Epithelial cell of esophagus (primary cell): ENCODE data around the gene ST3GAL5.

Experiments used
- DNase-seq: peaks from one replicate; pipeline ENCODE4 v3.0.0; 2010; ENCODE audit warnings: low read depth
- H3K4me3 ChIP-seq: 2 replicates; pipeline ENCODE4 v1.5.1; 2011; ENCODE audit warnings: mild to moderate bottlenecking, low read length, control low read depth
- CTCF ChIP-seq: IDR thresholded peaks from 2 replicates; pipeline ENCODE4 v1.5.1; 2011; ENCODE audit warnings: low read depth, mild to moderate bottlenecking, low read length, control low read depth, inconsistent platforms; ENCODE audit not compliant: insufficient read depth; ENCODE audit errors: missing control alignments

The ST3GAL5 gene

GRCh38 chr2:85846411-85846810 is 42.4 kb downstream of the ST3GAL5 start:
- no peak overlapping the region for H3K4me3 ChIP-seq
- peak; percentile 19 for DNase-seq
- TF ChIP-seq CTCF, result no peak

GRCh38 chr2:85844486-85844885 is 44.3 kb downstream of the ST3GAL5 start:
- TF ChIP-seq CTCF, result no peak
- H3K4me3 ChIP-seq, result no peak overlapping the region
- no peak for DNase-seq

GRCh38 chr2:85843543-85843942 is 45.2 kb downstream of the ST3GAL5 start:
- TF ChIP-seq CTCF, result peak; percentile 46
- no peak overlapping the region for H3K4me3 ChIP-seq
- DNase-seq, result no peak

- H3K4me3 ChIP-seq, result no peak overlapping the region
- TF ChIP-seq CTCF, result no peak
- DNase-seq, result no peak
These were observed 48.7 kb downstream of the ST3GAL5 start for GRCh38 chr2:85840091-85840490.

- no peak overlapping the region for H3K4me3 ChIP-seq
- no peak for TF ChIP-seq CTCF
- no peak for DNase-seq
These were observed 49.3 kb downstream of the ST3GAL5 start for GRCh38 chr2:85839461-85839860.

- DNase-seq, result no peak
- no peak overlapping the region for H3K4me3 ChIP-seq
- no peak for TF ChIP-seq CTCF
These were observed 50.1 kb downstream of the ST3GAL5 start for GRCh38 chr2:85838641-85839040.

GRCh38 chr2:85838181-85838580 is 50.6 kb downstream of the ST3GAL5 start:
- no peak for TF ChIP-seq CTCF
- no peak overlapping the region for H3K4me3 ChIP-seq
- peak; percentile 16 for DNase-seq
